Measurements from ENCODE around the gene NDUFS7. TPM values are rescaled to one million over a fixed set of nuclear protein-coding genes. Genes with fewer than 3 reads are reported as not detected.
A peak's percentile ranks its signal among the peaks of the same experiment; 100 is the strongest.

NDUFS7 gene
- total and polyA plus RNA-seq, 9 of the 15 experiments (the other 6 are each of a cell fraction or from before 2014, with no cell fraction given): 6.0 to 271 (median 60.6) TPM

DNA sequence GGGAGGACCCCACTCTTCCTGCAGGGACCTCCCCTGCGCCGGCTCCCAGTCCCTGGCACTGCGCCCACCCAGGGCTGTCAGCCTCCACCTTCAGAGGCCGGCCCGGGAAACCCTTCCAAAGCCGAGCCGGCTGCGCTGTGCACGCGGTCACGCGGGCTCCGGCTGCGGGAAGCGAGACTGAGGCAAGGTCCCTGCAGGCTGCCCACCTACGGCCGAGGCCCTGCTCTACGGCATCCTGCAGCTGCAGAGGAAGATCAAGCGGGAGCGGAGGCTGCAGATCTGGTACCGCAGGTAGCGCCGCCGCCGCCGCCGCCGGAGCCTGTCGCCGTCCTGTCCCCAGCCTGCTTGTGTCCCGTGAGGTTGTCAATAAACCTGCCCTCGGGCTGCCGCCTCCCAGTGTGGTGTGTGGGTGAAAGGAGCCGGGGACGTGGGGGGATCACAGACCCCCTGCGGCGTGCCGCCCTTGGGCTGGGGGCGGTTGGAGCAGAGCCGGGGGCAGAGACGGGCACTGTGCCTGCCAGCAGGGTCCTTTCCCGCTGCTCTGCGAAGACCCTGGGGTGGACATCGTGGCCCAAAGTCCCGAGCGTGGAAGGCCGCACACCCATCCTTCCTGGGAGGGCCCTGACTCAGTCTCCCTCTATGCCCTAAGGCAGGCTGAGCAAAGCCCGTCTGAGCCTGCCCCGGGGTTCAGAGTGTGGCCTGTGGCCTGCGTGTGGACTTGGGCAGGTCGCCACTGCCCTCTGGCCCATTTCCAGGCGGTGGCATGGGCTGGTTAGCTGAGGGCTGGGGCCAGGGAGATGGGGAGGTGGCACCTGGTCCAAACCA is 11.7 kb downstream of the NDUFS7 start:
- 86% methylated on average over 24 of the region's 52 CpGs for WGBS (ENCODE audit: insufficient coverage, low coverage, missing lambda C conversion rate)
- Histone ChIP-seq H3K79me2 (ENCODE audit: control insufficient read depth, insufficient read depth, low read length) (peaks cover 4% of the 10 kb centered on the region), H4K20me1 (replicated peaks; ENCODE audit: control insufficient read depth, insufficient read depth, low read length) (peaks cover 7% of the 10 kb centered on the region; the same call in 1 of the 2 replicates), H2AFZ (ENCODE audit: low read depth, low read length) (no peak overlapping the region), H3K27ac (ENCODE audit: extremely low read depth, low read depth, low read length) (no peak overlapping the region), H3K4me1 (replicated peaks in 1 of 2; ENCODE audit: control insufficient read depth in 2 of 2, insufficient read depth in 2 of 2, low read length in 2 of 2) (peaks cover 3 to 75% of the 10 kb centered on the region in 2 experiments; a peak in 3 of 5 replicates), H3K36me3 (ENCODE audit: control insufficient read depth, insufficient read depth, low read length) (peaks cover 55% of the 10 kb centered on the region; the same call in 2 of the 3 replicates), H3K4me2 (ENCODE audit: insufficient read depth, low read length) (no peak overlapping the region), H3K9me1 (ENCODE audit: control insufficient read depth, insufficient read depth, low read length) (no peaks in the 10 kb centered on the region), H3K4me3 (no peak overlapping the region), H3K9ac (ENCODE audit: insufficient read depth in 1 of 2, low read depth in 2 of 2, low read length in 2 of 2) (peak overlapping the region in 1 of 2 experiments; percentile 75; a peak in 2 of 4 replicates), H3K27me3 (ENCODE audit: control insufficient read depth in 2 of 2, insufficient read depth in 2 of 2, low read length in 2 of 2) (no peaks in the 10 kb centered on the region), H3K9me3 (replicated peaks; ENCODE audit: control insufficient read depth, insufficient read depth, low read depth, low read length) (no peaks in the 10 kb centered on the region)
- BruUV-seq (replicated peaks): no TSS peak
- no peak for ATAC-seq
- in situ Hi-C loops (cut with MboI): no loop called here
- no peak for DNase-seq (ENCODE audit: extremely low read depth in 1 of 4, low spot score in 3 of 4)
- ChIA-PET CTCF (ENCODE audit: low intra/inter-chr PET ratio) (no interaction called here), POLR2A (interaction anchor here (0.6 to 1.3 kb wide), 2 partner anchors 15 to 127 kb away, joined by 3 to 4 read pairs; no protein-coding TSS in a partner anchor)
- intact Hi-C loops (cut with micrococcal nuclease): no loop called here
- no peak for FAIRE-seq
- TF ChIP-seq, protein P1, sequence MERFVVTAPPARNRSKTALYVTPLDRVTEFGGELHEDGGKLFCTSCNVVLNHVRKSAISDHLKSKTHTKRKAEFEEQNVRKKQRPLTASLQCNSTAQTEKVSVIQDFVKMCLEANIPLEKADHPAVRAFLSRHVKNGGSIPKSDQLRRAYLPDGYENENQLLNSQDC (CRISPR knock-in tag; IDR thresholded peaks at IDR 0.05): no peak
- TF ChIP-seq MEF2A (IDR thresholded peaks at IDR 0.05; ENCODE audit: control insufficient read depth, low read depth, low read length) (no peak), STAG1 (CRISPR knock-in tag; IDR thresholded peaks at IDR 0.05; ENCODE audit: borderline replicate concordance) (no peak), ZNF282 (CRISPR knock-in tag; IDR thresholded peaks at IDR 0.05) (no peak), POLR2B (IDR thresholded peaks at IDR 0.05; ENCODE audit: low read depth, partially characterized antibody) (no peak), ARHGAP35 (IDR thresholded peaks at IDR 0.05; ENCODE audit: partially characterized antibody) (no peak), RBM22 (IDR thresholded peaks at IDR 0.05; ENCODE audit: low read depth, low read length, poor library complexity, severe bottlenecking) (no peak), SRSF3 (IDR thresholded peaks at IDR 0.05; ENCODE audit: insufficient read depth, low read length) (no peak), MCM3 (IDR thresholded peaks at IDR 0.05) (no peak), NFIX (CRISPR knock-in tag; IDR thresholded peaks at IDR 0.05; ENCODE audit: low read depth) (no peak), ZNF431 (CRISPR knock-in tag; IDR thresholded peaks at IDR 0.05) (no peak), SMAD1 (IDR thresholded peaks at IDR 0.05; ENCODE audit: low read depth, low read length, partially characterized antibody) (no peak), HOXB6 (CRISPR knock-in tag; IDR thresholded peaks at IDR 0.05; ENCODE audit: borderline replicate concordance) (no peak), SNIP1 (IDR thresholded peaks at IDR 0.05; ENCODE audit: low read depth) (no peak), SUPT5H (IDR thresholded peaks at IDR 0.05) (peak; percentile 4), ESRRB (CRISPR knock-in tag; IDR thresholded peaks at IDR 0.05; ENCODE audit: borderline replicate concordance) (no peak), HNRNPL (IDR thresholded peaks at IDR 0.05; ENCODE audit: low read depth, low read length) (peak; percentile 17; the same call in 1 of the 2 replicates), POLR2G (IDR thresholded peaks at IDR 0.05; ENCODE audit: low read depth, low read length) (peak; percentile 49), ZNF324 (CRISPR knock-in tag; IDR thresholded peaks at IDR 0.05) (no peak), HDAC1 (IDR thresholded peaks at IDR 0.05) (no peak)
- TF ChIP-seq, protein P2, sequence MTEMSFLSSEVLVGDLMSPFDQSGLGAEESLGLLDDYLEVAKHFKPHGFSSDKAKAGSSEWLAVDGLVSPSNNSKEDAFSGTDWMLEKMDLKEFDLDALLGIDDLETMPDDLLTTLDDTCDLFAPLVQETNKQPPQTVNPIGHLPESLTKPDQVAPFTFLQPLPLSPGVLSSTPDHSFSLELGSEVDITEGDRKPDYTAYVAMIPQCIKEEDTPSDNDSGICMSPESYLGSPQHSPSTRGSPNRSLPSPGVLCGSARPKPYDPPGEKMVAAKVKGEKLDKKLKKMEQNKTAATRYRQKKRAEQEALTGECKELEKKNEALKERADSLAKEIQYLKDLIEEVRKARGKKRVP (CRISPR knock-in tag; IDR thresholded peaks at IDR 0.05): no peak
- TF ChIP-seq, protein P3, sequence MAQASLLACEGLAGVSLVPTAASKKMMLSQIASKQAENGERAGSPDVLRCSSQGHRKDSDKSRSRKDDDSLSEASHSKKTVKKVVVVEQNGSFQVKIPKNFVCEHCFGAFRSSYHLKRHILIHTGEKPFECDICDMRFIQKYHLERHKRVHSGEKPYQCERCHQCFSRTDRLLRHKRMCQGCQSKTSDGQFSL (CRISPR knock-in tag; IDR thresholded peaks at IDR 0.05): no peak
- TF ChIP-seq, protein P3 (tag; IDR thresholded peaks at IDR 0.05): no peak
